ENCODE results near the gene WFDC6.

- TF ChIP-seq POLR2A (IDR thresholded peaks at IDR 0.05; ENCODE audit: low read depth) (no peak), CTCF (IDR thresholded peaks at IDR 0.05) (no peak), EP300 (IDR thresholded peaks at IDR 0.05) (no peak)
Observed at GRCh38 chr20:45495501-45495941, 43.8 kb downstream of the WFDC6 start.
